Measurements from ENCODE around the gene CEP120.

DNA sequence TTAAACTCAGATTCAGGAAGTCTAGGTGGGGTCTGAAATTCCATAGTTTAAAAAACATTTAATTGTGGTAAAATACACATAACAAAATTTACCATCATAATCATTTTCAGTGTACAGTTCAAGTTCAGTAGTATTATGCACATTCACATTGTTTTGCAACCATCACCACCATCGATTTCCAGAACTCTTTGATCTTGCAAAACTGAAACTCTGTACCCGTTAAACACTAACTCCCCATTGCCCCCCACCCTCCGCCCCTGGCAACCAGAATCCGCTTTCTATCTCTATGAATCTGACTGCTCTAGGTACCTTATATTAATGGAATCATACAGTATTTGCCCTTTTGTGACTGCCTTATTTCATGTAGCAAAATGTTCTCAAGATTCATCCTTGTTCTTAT, 117.5 kb downstream of the CEP120 start:
- no peak for TF ChIP-seq GATA3 (IDR thresholded peaks at IDR 0.05; ENCODE audit: low read depth, low read length)
- TF ChIP-seq GATA2 (IDR thresholded peaks at IDR 0.05; ENCODE audit: low read depth, low read length) = no peak

Measured in SH-SY5Y (cell line).